H1 (cell line): ENCODE measurements around the gene ULK2. TPM values are rescaled to one million over a fixed set of nuclear protein-coding genes. Genes with fewer than 3 reads are reported as not detected.

ENCODE experiments used
- CTCF ChIA-PET: fragments of 300-600 bp; sonication (Branson Sonifier 250); formaldehyde crosslinking; loops from one replicate; lab custom pipeline; 2021; ENCODE audit not compliant: partially characterized antibody; lab: Charles Lee
- POLR2A ChIA-PET: fragments of 300-600 bp; sonication (Branson Sonifier 250); formaldehyde crosslinking; loops from one replicate; lab custom pipeline; 2021; ENCODE audit warnings: inconsistent platforms; ENCODE audit not compliant: partially characterized antibody; lab: Charles Lee
- DNase-seq, 2 experiments: peaks; one replicate each; pipeline versions ENCODE4 v3.0.0 to v3.0.0-alpha.2; 2010 to 2022; ENCODE audit warnings: low spot score in 2 of 2, low read depth in 1 of 2, mixed read lengths in 1 of 2
- FAIRE-seq: peaks from 2 replicates; lab custom pipeline; 2011; peaks lifted over from hg19 to GRCh38; lab: Jason Lieb, UNC
- H2AFZ ChIP-seq: 2 replicates; pipeline ENCODE4 v1.8.1; 2012; ENCODE audit warnings: low read length, inconsistent platforms
- H2AK5ac ChIP-seq: 2 replicates; pipeline ENCODE4 v1.6.1; 2013; ENCODE audit warnings: low read depth, low read length
- H2BK120ac ChIP-seq: replicated peaks from 2 replicates; pipeline ENCODE3; 2013; ENCODE audit warnings: low read depth, low read length, inconsistent platforms
- H2BK12ac ChIP-seq: 2 replicates; pipeline ENCODE4 v1.6.1; 2013; ENCODE audit warnings: low read depth, low read length
- H2BK15ac ChIP-seq: 2 replicates; pipeline ENCODE4 v1.6.1; 2013; ENCODE audit warnings: low read length
- H2BK20ac ChIP-seq: 2 replicates; pipeline ENCODE4 v1.6.1; 2013; ENCODE audit warnings: low read length
- H2BK5ac ChIP-seq: 2 replicates; pipeline ENCODE4 v1.6.1; 2013; ENCODE audit warnings: low read depth, low read length
- H3K14ac ChIP-seq: 2 replicates; pipeline ENCODE4 v1.6.1; 2013; ENCODE audit warnings: inconsistent platforms; ENCODE audit not compliant: insufficient read length
- H3K18ac ChIP-seq: 2 replicates; pipeline ENCODE4 v1.6.1; 2013; ENCODE audit warnings: low read length; ENCODE audit errors: extremely low read depth
- H3K23ac ChIP-seq: 2 replicates; pipeline ENCODE4 v1.6.1; 2013; ENCODE audit warnings: inconsistent platforms; ENCODE audit not compliant: insufficient read length
- H3K23me2 ChIP-seq: 2 replicates; pipeline ENCODE4 v1.6.1; 2013; ENCODE audit warnings: low read depth, low read length
- H3K27ac ChIP-seq: 2 replicates; pipeline ENCODE4 v1.6.1; 2011; ENCODE audit warnings: low read depth, low read length, inconsistent platforms
- H3K27me3 ChIP-seq, 4 experiments: replicated peaks in 1 of 4; 1 replicate in 1 of 4; 2 replicates in 3 of 4; pipeline versions ENCODE4 v1.6.1 to v1.8.1; 2011 to 2013; ENCODE audit warnings: low read length in 3 of 4, mild to moderate bottlenecking in 3 of 4, inconsistent platforms in 2 of 4, mixed read lengths in 2 of 4, moderate library complexity in 1 of 4; ENCODE audit not compliant: control insufficient read depth in 3 of 4, insufficient read depth in 3 of 4; ENCODE audit errors: extremely low read depth in 1 of 4
- H3K36me3 ChIP-seq, 4 experiments: 2 replicates each; pipeline versions ENCODE4 v1.6.1 to v1.8.1; 2011 to 2013; ENCODE audit warnings: mild to moderate bottlenecking in 4 of 4, low read length in 3 of 4, moderate library complexity in 2 of 4, control low read depth in 1 of 4, inconsistent platforms in 1 of 4; ENCODE audit not compliant: insufficient read depth in 4 of 4, control insufficient read depth in 2 of 4
- H3K4ac ChIP-seq: replicated peaks from 2 replicates; pipeline ENCODE3; 2013; ENCODE audit warnings: low read length, low read depth, mixed read lengths, inconsistent platforms; ENCODE audit not compliant: insufficient read length
- H3K4me1 ChIP-seq, 4 experiments: replicated peaks in 1 of 4; 1 replicate in 1 of 4; 2 replicates in 3 of 4; pipeline versions ENCODE4 v1.6.1 to v1.8.1; 2011 to 2013; ENCODE audit warnings: low read length in 3 of 4, inconsistent platforms in 2 of 4, mixed read lengths in 1 of 4; ENCODE audit not compliant: insufficient read depth in 4 of 4, control insufficient read depth in 3 of 4
- H3K4me2 ChIP-seq, 2 experiments: 2 replicates each; pipeline versions ENCODE4 v1.6.1 to v1.8.1; 2011 to 2013; ENCODE audit warnings: low read depth in 2 of 2, low read length in 2 of 2, control low read depth in 1 of 2, inconsistent platforms in 1 of 2, mild to moderate bottlenecking in 1 of 2; ENCODE audit not compliant: insufficient read depth in 1 of 2
- H3K4me3 ChIP-seq, 4 experiments: fragments of 200-600, 300-600 bp in 1 of 4; sonication (generic), shearing (Covaris generic), sonication (Bioruptor Twin) in 1 of 4; 2 replicates each; pipeline versions ENCODE4 v1.5.1 to v1.8.1; 2011 to 2016; ENCODE audit warnings: low read length in 4 of 4, low read depth in 3 of 4, control low read depth in 2 of 4, inconsistent platforms in 2 of 4, mild to moderate bottlenecking in 2 of 4, mixed read lengths in 1 of 4, moderate library complexity in 1 of 4; ENCODE audit not compliant: insufficient read depth in 2 of 4; ENCODE audit errors: extremely low read depth in 1 of 4
- H3K56ac ChIP-seq: replicated peaks from 2 replicates; pipeline ENCODE3; 2013; ENCODE audit warnings: low read depth, mild to moderate bottlenecking, mixed read lengths, low read length, inconsistent platforms; ENCODE audit not compliant: insufficient read length
- H3K79me1 ChIP-seq: 2 replicates; pipeline ENCODE4 v1.6.1; 2013; ENCODE audit warnings: low read depth, low read length, control low read depth
- H3K79me2 ChIP-seq, 2 experiments: 2 replicates each; pipeline versions ENCODE4 v1.6.1 to v1.8.1; 2012 to 2013; ENCODE audit warnings: low read length in 2 of 2, mild to moderate bottlenecking in 2 of 2, inconsistent platforms in 1 of 2; ENCODE audit not compliant: insufficient read depth in 2 of 2, control insufficient read depth in 1 of 2
- H3K9ac ChIP-seq, 4 experiments: replicated peaks in 1 of 4; 1 replicate in 1 of 4; 2 replicates in 3 of 4; pipeline versions ENCODE4 v1.6.1 to v1.8.1; 2011 to 2013; ENCODE audit warnings: low read depth in 3 of 4, low read length in 3 of 4, control low read depth in 2 of 4, mild to moderate bottlenecking in 2 of 4, moderate library complexity in 2 of 4, inconsistent platforms in 1 of 4; ENCODE audit errors: extremely low read depth in 1 of 4
- H3K9me3 ChIP-seq, 2 experiments: 2 replicates each; pipeline versions ENCODE4 v1.6.1 to v1.8.1; 2012 to 2013; ENCODE audit warnings: mild to moderate bottlenecking in 2 of 2, moderate library complexity in 2 of 2, control low read depth in 1 of 2, inconsistent platforms in 1 of 2, low read depth in 1 of 2, low read length in 1 of 2, mixed read lengths in 1 of 2; ENCODE audit not compliant: insufficient read depth in 2 of 2
- H4K20me1 ChIP-seq, 2 experiments: replicated peaks in 1 of 2; 2 replicates each; pipeline versions ENCODE3 to v1.8.1; 2011 to 2013; ENCODE audit warnings: inconsistent platforms in 2 of 2, low read length in 2 of 2, mild to moderate bottlenecking in 1 of 2; ENCODE audit not compliant: insufficient read depth in 2 of 2, control insufficient read depth in 1 of 2
- H4K5ac ChIP-seq: 2 replicates; pipeline ENCODE4 v1.6.1; 2013; ENCODE audit warnings: low read length, low read depth, mixed read lengths, inconsistent platforms; ENCODE audit not compliant: insufficient read length
- H4K8ac ChIP-seq: 2 replicates; pipeline ENCODE4 v1.8.0; 2013; ENCODE audit warnings: mild to moderate bottlenecking, moderate library complexity, low read length, inconsistent platforms; ENCODE audit not compliant: insufficient read depth; ENCODE audit errors: extremely low read depth
- H4K91ac ChIP-seq: replicated peaks from 2 replicates; pipeline ENCODE3; 2013; ENCODE audit warnings: low read length, mixed read lengths, inconsistent platforms; ENCODE audit not compliant: insufficient read length
- ATF2 ChIP-seq: IDR thresholded peaks from 2 replicates; pipeline ENCODE4 v1.6.1; 2012; ENCODE audit warnings: low read length, inconsistent platforms
- ATF3 ChIP-seq: IDR thresholded peaks from 2 replicates; pipeline ENCODE4 v1.6.1; 2011; ENCODE audit warnings: low read depth, mild to moderate bottlenecking, low read length; ENCODE audit not compliant: insufficient read depth
- CBX5 ChIP-seq: fragments of 300-800, 300-1000 bp; sonication (generic); IDR thresholded peaks from 2 replicates; pipeline ENCODE4 v1.7.1; 2016; ENCODE audit warnings: antibody characterized with exemption, low read length, low read depth
- GABPA ChIP-seq: IDR thresholded peaks from 2 replicates; pipeline ENCODE4 v1.6.1; 2011; ENCODE audit warnings: mild to moderate bottlenecking, low read length, moderate library complexity, borderline replicate concordance; ENCODE audit not compliant: insufficient read depth
- HDAC2 ChIP-seq, 2 experiments: fragments of 300-600 bp in 1 of 2; sonication (generic) in 1 of 2; IDR thresholded peaks; 2 replicates each; pipeline ENCODE4 v1.6.1; 2011 to 2012; ENCODE audit warnings: low read depth in 2 of 2, low read length in 2 of 2, mild to moderate bottlenecking in 2 of 2, moderate library complexity in 2 of 2, borderline replicate concordance in 1 of 2, inconsistent platforms in 1 of 2
- NANOG ChIP-seq: IDR thresholded peaks from 2 replicates; pipeline ENCODE4 v1.6.1; 2011; ENCODE audit warnings: low read length, low read depth, mild to moderate bottlenecking, inconsistent platforms; ENCODE audit not compliant: insufficient read depth, poor library complexity, severe bottlenecking
- RFX5 ChIP-seq: IDR thresholded peaks from 2 replicates; pipeline ENCODE4 v1.6.1; 2011; ENCODE audit warnings: low read depth, low read length, improper control_type of control experiment, borderline replicate concordance
- RXRA ChIP-seq: IDR thresholded peaks from 2 replicates; pipeline ENCODE4 v1.6.1; 2011; ENCODE audit warnings: low read depth, mild to moderate bottlenecking, low read length, moderate library complexity; ENCODE audit not compliant: insufficient read depth
- SIN3A ChIP-seq, 2 experiments: IDR thresholded peaks in 1 of 2; conservative IDR thresholded peaks in 1 of 2; 2 replicates each; pipeline ENCODE4 v1.6.1; 2011 to 2012; ENCODE audit warnings: low read length in 2 of 2, improper control_type of control experiment in 1 of 2, low read depth in 1 of 2, mild to moderate bottlenecking in 1 of 2
- YY1 ChIP-seq: IDR thresholded peaks from 2 replicates; pipeline ENCODE4 v1.6.1; 2011; ENCODE audit warnings: low read depth, mild to moderate bottlenecking, low read length
- WGBS, 2 experiments: shearing (Covaris generic) in 1 of 2; methylation state at CpG; one replicate each; pipeline versions ENCODE4 v1.1.6 to v1.1.7; 2013 to 2015; ENCODE audit warnings: low lambda C conversion rate in 2 of 2, mixed read lengths in 2 of 2, inconsistent platforms in 1 of 2, low coverage in 1 of 2, missing lambda C conversion rate in 1 of 2; ENCODE audit not compliant: insufficient replicate concordance in 2 of 2, insufficient coverage in 1 of 2, insufficient read length in 1 of 2; ENCODE audit errors: extremely low coverage in 1 of 2, missing lambda C conversion rate in 1 of 2; 5-methylcytosine and 5-hydroxymethylcytosine counted together
- polyA plus RNA-seq, 7 experiments: library from polyadenylated mRNA; depleted of rRNA in 3 of 7; stranded (reverse) in 5 of 7; unstranded in 2 of 7; fragments of >200 nt in 5 of 7; fragments of 200-250 nt in 2 of 7; gene quantifications; 1 replicate in 5 of 7; 2 replicates in 1 of 7; 4 replicates in 1 of 7; pipeline versions ENCODE4 v1.2.1 to v1.2.3, GENCODE V29; 2011 to 2013; ENCODE audit warnings: missing spikeins in 2 of 7, mixed read lengths in 2 of 7
- total RNA-seq: library from RNA; stranded (reverse); fragmentation: NEBNext Ultra II Directional; extraction: Animal tissue kit (Norgen Biotek cat#: 25700); gene quantifications from 2 replicates; pipeline ENCODE4 v1.2.1, GENCODE V29; 2021

The ULK2 gene
- total and polyA plus RNA-seq, 2 of the 8 experiments (the other 6 are each of a cell fraction or from before 2014, with no cell fraction given) = 5.3 to 9.8 TPM

DNA sequence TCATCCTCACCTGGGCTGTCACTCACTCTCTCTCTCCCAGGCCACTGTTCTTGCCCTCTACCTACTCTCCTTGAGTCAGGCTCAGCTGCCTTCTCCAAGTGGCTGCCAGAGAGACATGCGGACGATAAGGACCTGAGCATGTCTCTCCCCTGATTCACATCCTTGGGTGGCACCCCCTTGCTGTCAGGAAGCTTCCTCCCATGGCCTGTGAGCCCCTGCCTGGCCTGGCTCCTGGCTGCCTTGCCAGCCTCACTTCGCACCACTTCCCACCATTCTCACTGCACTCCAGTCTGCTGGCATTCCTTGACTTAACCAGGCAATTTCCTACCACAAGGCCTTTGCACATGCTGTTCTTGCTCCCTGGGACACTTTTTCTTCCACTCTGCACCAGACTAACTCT, 116.9 kb downstream of the ULK2 start:
- ChIA-PET CTCF (interaction anchor here (1.1 to 3.3 kb wide), 5 partner anchors 10 to 242 kb away, joined by 3 to 14 read pairs (median 4); no protein-coding TSS in a partner anchor), POLR2A (no interaction called here)
- Histone ChIP-seq H3K23me2 (peaks cover 2% of the 10 kb centered on the region; the same call in 1 of the 2 replicates), H2AFZ (no peak overlapping the region), H3K27me3 (peaks cover 0 to under 1% (median 0%) of the 10 kb centered on the region in 4 experiments; a peak in 1 of 7 replicates), H4K20me1 (no peaks in the 10 kb centered on the region), H3K14ac (no peak overlapping the region), H3K9me3 (no peaks in the 10 kb centered on the region), H3K79me2 (no peaks in the 10 kb centered on the region), H2AK5ac (0 out of 2 replicates have a peak overlapping the region, but pooled peaks have one; percentile 39), H3K4me3 (no peak overlapping the region), H2BK15ac (no peak overlapping the region), H2BK12ac (no peak overlapping the region), H3K56ac (no peak overlapping the region), H2BK120ac (no peak overlapping the region), H3K79me1 (no peaks in the 10 kb centered on the region), H3K36me3 (no peaks in the 10 kb centered on the region), H4K5ac (no peak overlapping the region), H4K91ac (no peak overlapping the region), H3K27ac (no peak overlapping the region), H4K8ac (no peak overlapping the region), H3K4me1 (no peaks in the 10 kb centered on the region; a peak in 3 of 7 replicates), H3K9ac (no peak overlapping the region), H3K4ac (no peak overlapping the region), H2BK20ac (no peak overlapping the region), H2BK5ac (no peak overlapping the region), H3K4me2 (no peak overlapping the region), H3K23ac (no peak overlapping the region), H3K18ac (no peak overlapping the region)
- FAIRE-seq (no peak), DNase-seq (no peak)
- 87% methylated on average over 3 of the region's 3 CpGs; no CpG with 5 or more reads in 1 of the 2 experiments for WGBS, 2 experiments
- TF ChIP-seq NANOG (no peak), YY1 (no peak), ATF2 (no peak), ATF3 (no peak), GABPA (no peak), HDAC2 (IDR thresholded peaks at IDR 0.05; ENCODE audit: borderline replicate concordance in 1 of 2, low read depth in 2 of 2, low read length in 2 of 2) (no peak), RFX5 (no peak), RXRA (no peak), SIN3A (conservative IDR thresholded peaks at IDR 0.05 in 1 of 2, IDR thresholded peaks at IDR 0.05 in 1 of 2; ENCODE audit: low read depth in 1 of 2, low read length in 2 of 2) (no peak), CBX5 (no peak)
